Adrenal gland (tissue), 12 donors: Measurements from ENCODE around the gene HORMAD2. TPM values are rescaled to one million over a fixed set of nuclear protein-coding genes. Genes with fewer than 3 reads are reported as not detected.

ENCODE experiments used
- DNase-seq, 7 donors: peaks; one replicate each; pipeline ENCODE4 v3.0.0-alpha.2; 2019 to 2020
- H3K27ac ChIP-seq, 5 donors: fragments of 200-600 bp; sonication (generic) in 4 of 5; 1 replicate in 3 of 5; 2 replicates in 2 of 5; pipeline versions ENCODE4 v1.5.1 to v1.8.0; 2016 to 2020; ENCODE audit warnings: mild to moderate bottlenecking in 1 of 5
- H3K27me3 ChIP-seq: fragments of 200-600 bp; 2 replicates; pipeline ENCODE4 v1.8.0; 2021
- H3K36me3 ChIP-seq, 2 donors: fragments of 200-600 bp; replicated peaks in 1 of 2; 1 replicate in 1 of 2; 2 replicates in 1 of 2; pipeline versions ENCODE4 v1.5.1 to v1.8.0; 2018 to 2022
- H3K4me1 ChIP-seq, 2 donors: fragments of 200-600 bp; replicated peaks in 1 of 2; 1 replicate in 1 of 2; 2 replicates in 1 of 2; pipeline versions ENCODE4 v1.5.1 to v1.8.0; 2018 to 2021
- H3K4me3 ChIP-seq, 4 donors: fragments of 200-600 bp; sonication (generic) in 3 of 4; one replicate each; pipeline ENCODE4 v1.5.1; 2016 to 2018
- H3K9me3 ChIP-seq, 3 donors: fragments of 200-600 bp; sonication (generic) in 1 of 3; replicated peaks in 1 of 3; 1 replicate in 2 of 3; 2 replicates in 1 of 3; pipeline versions ENCODE4 v1.5.1 to v1.8.0; 2016 to 2021
- CTCF ChIP-seq, 6 experiments: fragments of 450-650 bp in 4 of 6; fragments of 200-600 bp in 2 of 6; sonication (generic) in 1 of 6; IDR thresholded peaks; 1 replicate in 5 of 6; 2 replicates in 1 of 6; pipeline versions ENCODE4 v1.5.1 to v1.8.0; 2016 to 2021; ENCODE audit warnings: antibody characterized with exemption in 6 of 6, mild to moderate bottlenecking in 2 of 6, moderate library complexity in 1 of 6
- POLR2A ChIP-seq, 2 donors: fragments of 450-650 bp; IDR thresholded peaks; one replicate each; pipeline ENCODE4 v1.6.1; 2017; ENCODE audit warnings: antibody characterized with exemption in 2 of 2, mild to moderate bottlenecking in 2 of 2, moderate library complexity in 1 of 2
- WGBS, 4 donors: extraction: QIAGEN DNeasy Blood & Tissue Kit in 2 of 4; methylation state at CpG; one replicate each; pipeline versions ENCODE4 v1.1.5 to v1.1.7; 2013 to 2017; 5-methylcytosine and 5-hydroxymethylcytosine counted together
- intact Hi-C, 2 donors: fragments of 100-400 bp; cut with DNase I; formaldehyde crosslinking; loops; one replicate each; pipeline versions ENCODE4 v1.14.1 to v1.15.0; 2022 to 2023
- polyA plus RNA-seq, 3 donors: library from polyadenylated mRNA; stranded (reverse); fragments of 200-250 nt in 2 of 3; fragments of 350-450 nt in 1 of 3; fragmentation: Illumina TruSeq in 1 of 3; extraction: RNeasy Lipid Tissue Mini Kit (QIAGEN cat#74804) in 1 of 3; gene quantifications; one replicate each; pipeline ENCODE4 v1.2.3, GENCODE V29; 2013 to 2014
- total RNA-seq, 9 donors: library from RNA; depleted of rRNA in 4 of 9; stranded (reverse); fragments of >200 nt in 4 of 9; fragments of 120-200 nt in 1 of 9; fragmentation: NEBNext Ultra II Directional in 1 of 9; extraction: Animal tissue kit (Norgen Biotek cat#: 25700) in 1 of 9; gene quantifications; one replicate each; pipeline versions ENCODE4 v1.1.0 to v1.2.4, GENCODE V29; 2013 to 2023
- donor health status: healthy with polysubstance abuse.
- donor health status: Bipolar disorder and iron deficiency.
- donor health status: DM: yes; HTN: yes; CAD: no.
- donor health status: DM: no; HTN: no; CAD: no.
- donor health status: DM: no; HTN: no; CAD: no.
- donor health status: DM: yes; HTN: yes; CAD: no.

HORMAD2 gene
- total and polyA plus RNA-seq, 12 donors = not detected

GRCh38 chr22:30158277-30158676 lies 78.0 kb downstream of the HORMAD2 start:
- Histone ChIP-seq H3K27me3 (no peaks in the 10 kb centered on the region), H3K4me1 (no peaks in the 10 kb centered on the region), H3K27ac (no peak overlapping the region), H3K4me3 (no peak overlapping the region), H3K9me3 (no peaks in the 10 kb centered on the region), H3K36me3 (no peaks in the 10 kb centered on the region)
- TF ChIP-seq POLR2A (IDR thresholded peaks at IDR 0.05) (no peak), CTCF (IDR thresholded peaks at IDR 0.05) (no peak)
- 56 to 91% (median 88%) methylated on average over 1 of the region's 1 CpG for WGBS, 4 donors
- no peak for DNase-seq
- intact Hi-C loops = no loop called here

- 90 to 93% (median 92%) methylated on average over 11 of the region's 11 CpGs for WGBS, 4 donors
- Histone ChIP-seq H3K36me3 (no peaks in the 10 kb centered on the region), H3K4me3 (no peak overlapping the region), H3K9me3 (no peaks in the 10 kb centered on the region), H3K27ac (no peak overlapping the region), H3K4me1 (no peaks in the 10 kb centered on the region), H3K27me3 (no peaks in the 10 kb centered on the region)
- TF ChIP-seq CTCF (IDR thresholded peaks at IDR 0.05) = no peak
- no peak for TF ChIP-seq POLR2A (IDR thresholded peaks at IDR 0.05)
- intact Hi-C loops = no loop called here
- DNase-seq = no peak
These were observed 78.7 kb downstream of the HORMAD2 start for GRCh38 chr22:30158744-30159500.

- H3K36me3 ChIP-seq = no peaks in the 10 kb centered on the region
- peak in 4 of 7 donors; percentile 21 to 40 (median 26) for DNase-seq
- H3K4me1 ChIP-seq = no peaks in the 10 kb centered on the region
- TF ChIP-seq POLR2A (IDR thresholded peaks at IDR 0.05) = no peak
- no peak for TF ChIP-seq CTCF (IDR thresholded peaks at IDR 0.05)
- H3K9me3 ChIP-seq = no peaks in the 10 kb centered on the region
- no peak overlapping the region for H3K4me3 ChIP-seq
- H3K27ac ChIP-seq = no peak overlapping the region
- intact Hi-C loops = no loop called here
- H3K27me3 ChIP-seq = no peaks in the 10 kb centered on the region
- 57 to 77% (median 64%) methylated on average over 2 of the region's 2 CpGs for WGBS, 4 donors
These were observed 79.5 kb downstream of the HORMAD2 start for GRCh38 chr22:30159561-30160353.

- TF ChIP-seq CTCF (IDR thresholded peaks at IDR 0.05) (no peak), POLR2A (IDR thresholded peaks at IDR 0.05) (no peak)
These were observed 80.8 kb downstream of the HORMAD2 start for GRCh38 chr22:30161051-30161469.

More at GRCh38 chr22:30161051-30161469, 80.8 kb downstream of the HORMAD2 start:
- no peak overlapping the region for H3K27ac ChIP-seq
- H3K36me3 ChIP-seq = no peaks in the 10 kb centered on the region
- intact Hi-C loops = no loop called here
- no peaks in the 10 kb centered on the region for H3K27me3 ChIP-seq
- no peaks in the 10 kb centered on the region for H3K4me1 ChIP-seq
- no peaks in the 10 kb centered on the region for H3K9me3 ChIP-seq
- H3K4me3 ChIP-seq = no peak overlapping the region
- DNase-seq = no peak
